DMS 273 treated with DMSO at 0.1 percent for 48 hours (cell line): Measurements from ENCODE around the gene MAPK10.
"Not testable (repeated sequence)": the region's sequence is repeated elsewhere in the genome, so short reads cannot be mapped to it uniquely, and the experiment has no call there.

ENCODE experiments used
- DNase-seq: peaks from one replicate; lab custom pipeline; 2025; lab: John Stamatoyannopoulos, UW

The MAPK10 gene

DNA sequence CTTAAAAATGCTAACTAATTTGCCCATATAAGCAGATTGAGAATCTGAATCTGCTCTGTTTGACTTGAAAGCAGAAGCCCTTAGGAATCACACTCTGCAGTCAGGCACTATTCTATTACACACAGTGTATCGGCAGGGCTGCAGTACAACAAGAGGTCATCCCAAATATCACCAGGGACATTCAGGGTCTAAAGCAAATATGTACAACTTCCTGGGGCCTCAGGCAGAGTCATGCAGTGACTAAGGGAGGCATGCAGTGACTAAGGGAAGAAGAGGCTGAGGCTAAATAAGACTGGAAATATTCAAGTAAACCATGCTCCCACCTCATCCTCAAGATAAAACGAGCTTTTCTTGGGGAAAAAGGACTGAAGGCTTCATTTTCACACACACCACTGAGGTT is 20.9 kb downstream of the MAPK10 start:
- no peak for DNase-seq

DNA sequence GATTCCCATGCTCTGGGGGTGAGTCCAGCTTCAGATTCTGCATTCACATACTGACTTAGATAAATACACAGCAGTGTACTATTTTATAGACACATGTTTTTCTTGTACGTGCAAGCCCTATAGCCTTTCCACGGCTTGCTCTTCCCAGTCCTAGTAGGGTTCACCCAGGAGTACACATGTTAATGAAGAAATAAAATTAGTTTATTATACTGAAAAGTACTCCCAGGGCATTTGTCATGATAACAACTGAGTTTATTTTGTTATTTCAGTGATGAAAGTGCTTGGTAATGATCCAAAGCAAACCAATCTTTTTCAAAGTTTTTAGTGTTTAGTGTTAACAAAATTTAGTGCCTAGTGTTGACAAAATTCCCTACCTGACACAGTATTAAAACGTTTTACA is 21.3 kb downstream of the MAPK10 start:
- no peak for DNase-seq

DNA sequence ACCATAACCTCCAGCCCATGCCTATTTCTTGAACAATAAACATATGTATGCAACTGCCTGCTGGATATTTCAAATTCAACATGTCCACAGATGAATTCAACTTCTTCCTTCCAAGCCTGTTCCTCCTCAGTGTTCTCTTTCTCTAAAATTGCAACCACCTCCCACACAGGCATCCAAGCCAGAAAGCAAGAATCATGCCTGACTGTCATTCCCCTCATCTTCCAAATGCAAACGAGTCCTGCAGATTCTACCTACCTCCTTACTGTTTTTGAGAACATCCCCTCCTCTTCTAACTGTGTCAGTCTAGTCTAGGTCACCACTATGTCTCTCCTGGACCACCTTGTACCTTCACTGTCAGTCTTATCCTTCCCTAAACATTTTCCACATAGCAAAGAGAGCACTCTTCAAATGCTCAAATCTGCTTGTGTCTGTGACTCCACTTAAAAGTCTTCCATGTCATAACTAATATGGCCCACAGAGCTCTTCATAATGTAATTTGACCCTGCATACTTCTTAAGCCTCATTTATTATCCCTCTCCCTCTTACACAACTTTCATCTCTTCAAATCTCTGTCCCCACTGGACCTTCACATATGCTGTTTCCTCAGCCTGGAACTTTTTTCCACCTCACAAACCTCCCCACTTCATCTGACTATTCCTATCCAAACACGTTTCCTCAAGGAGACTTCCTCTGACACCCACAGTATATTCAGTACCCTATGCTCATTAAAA is 25.7 kb downstream of the MAPK10 start:
- no peak for DNase-seq

DNA sequence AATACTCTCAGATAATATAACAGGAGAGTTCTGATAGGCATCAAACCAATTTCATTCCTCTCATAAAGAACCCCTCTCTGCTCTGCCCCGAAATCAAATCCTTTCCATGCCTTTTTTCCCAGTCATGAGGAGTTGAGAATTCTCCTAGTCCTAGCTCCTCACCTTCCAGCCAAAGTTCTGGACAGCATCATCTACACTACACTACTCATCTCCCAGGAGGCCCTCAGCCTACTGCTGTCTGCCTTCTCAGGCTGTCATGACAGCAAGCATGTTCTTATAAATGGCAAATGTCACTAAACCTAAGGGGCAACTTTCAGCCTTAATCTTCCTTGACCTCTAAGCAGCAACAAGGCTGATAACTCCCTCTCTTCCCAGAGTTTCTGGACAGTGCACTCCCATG is 26.6 kb downstream of the MAPK10 start:
- DNase-seq: no peak

DNA sequence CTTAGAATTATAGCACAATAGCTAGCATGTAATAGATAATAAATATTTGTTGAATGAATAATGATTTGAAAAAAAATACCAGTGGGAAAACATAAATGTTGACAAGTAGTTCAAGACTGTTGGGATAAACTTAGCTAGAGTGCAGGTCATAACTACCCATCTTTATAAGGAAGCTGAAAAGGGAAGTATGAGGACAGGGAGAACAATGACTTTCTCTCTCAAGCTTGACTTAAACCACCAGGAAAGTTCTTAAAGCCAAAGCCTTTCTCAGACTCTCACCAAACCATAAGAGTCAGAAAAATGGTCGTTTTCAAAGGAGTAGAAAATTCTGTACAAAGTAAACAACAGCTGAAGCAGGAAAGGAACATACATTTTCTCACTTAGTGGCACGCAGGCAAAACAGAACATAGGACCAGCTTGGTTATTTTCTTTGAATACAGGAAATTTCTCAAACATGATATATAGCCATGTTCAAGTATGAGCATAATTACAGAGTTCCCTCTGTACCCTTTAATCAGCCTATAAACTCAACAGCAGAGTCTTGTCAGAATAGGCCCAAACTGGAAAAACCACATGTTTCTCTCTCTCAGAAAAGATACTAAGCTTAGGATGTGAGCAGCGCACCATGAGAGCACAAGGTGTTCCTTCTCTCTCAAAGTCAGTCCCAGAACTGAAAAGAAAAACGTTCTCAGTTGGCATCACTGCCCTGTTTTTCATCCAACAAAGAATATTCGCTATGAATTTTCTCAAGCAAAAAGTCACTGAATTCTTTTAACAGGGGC is 28.7 kb downstream of the MAPK10 start:
- DNase-seq: no peak

DNA sequence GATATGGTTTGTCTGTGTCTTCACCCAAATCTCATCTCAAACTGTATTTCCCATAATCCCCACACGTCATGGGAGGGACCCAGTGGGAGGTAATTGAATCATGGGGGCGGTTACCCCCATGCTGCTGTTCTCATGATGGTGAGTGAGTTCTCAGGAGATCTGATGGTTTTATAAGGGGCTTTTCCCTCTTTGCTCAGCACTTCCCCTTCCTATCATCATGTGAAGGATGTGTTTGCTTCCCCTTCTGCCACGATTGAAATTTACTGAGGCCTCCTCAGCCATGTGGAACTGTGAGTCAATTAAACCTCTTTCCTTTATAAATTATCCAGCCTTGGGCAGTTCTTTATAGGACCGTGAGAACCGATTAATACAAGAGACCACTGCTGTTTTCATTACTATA is 29.4 kb downstream of the MAPK10 start:
- DNase-seq: not testable (repeated sequence)

DNA sequence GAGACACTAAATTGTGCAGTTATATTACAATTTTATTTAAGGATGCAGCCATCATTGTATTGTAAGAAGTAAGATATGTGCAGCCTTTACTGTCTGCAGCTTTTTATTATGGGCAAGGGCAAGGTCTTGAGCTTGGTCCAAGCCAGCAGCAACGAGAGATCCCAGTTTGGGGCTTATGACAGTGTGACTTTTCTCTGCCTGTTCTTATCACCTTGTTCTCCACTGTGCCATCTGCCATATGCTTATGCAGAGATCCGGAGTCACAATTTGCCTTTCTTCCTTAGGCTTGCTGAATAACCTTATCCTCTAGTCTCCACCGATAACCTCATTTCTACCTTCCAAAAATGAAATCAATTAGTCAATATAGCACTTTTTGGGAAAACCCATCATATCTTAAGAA is 30.4 kb downstream of the MAPK10 start:
- DNase-seq: no peak

DNA sequence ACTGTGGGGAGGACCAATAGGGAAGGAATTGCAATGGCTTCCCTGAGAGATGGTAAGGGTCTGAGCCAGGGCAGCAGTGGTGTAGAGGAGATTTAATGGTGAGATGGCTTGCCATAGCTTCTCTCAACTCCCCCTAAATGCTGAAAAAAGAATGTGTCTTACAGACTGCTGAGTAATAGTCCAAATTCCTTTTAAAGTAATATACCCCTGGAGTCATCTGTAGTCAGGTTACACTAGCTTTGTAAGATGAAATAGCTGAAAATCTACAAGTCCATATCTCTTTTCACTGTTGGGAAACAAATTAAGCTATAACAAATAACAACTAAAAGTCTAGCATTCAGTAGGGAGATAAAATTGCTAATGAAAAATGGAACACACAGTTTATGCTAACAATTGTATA is 33.5 kb downstream of the MAPK10 start:
- DNase-seq: no peak

DNA sequence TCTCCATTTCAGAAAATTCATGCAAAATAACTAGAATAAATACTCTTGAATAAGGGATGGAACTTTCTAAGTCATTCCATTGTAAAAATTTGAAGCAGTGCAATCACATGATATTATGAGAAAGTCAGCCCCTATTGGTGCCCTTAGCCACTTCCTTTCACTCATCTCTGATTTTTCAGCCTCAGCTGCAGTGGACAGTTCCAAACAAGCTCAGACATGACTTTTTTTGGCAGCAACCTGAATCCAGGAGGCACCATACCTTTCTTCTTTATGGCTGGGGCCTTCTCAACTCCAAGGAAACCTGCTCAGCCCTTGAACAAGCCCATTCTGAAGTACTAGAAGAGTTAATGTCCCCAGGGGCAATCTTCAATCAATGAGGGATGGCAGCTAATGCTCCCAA is 40.5 kb downstream of the MAPK10 start:
- DNase-seq: no peak

DNA sequence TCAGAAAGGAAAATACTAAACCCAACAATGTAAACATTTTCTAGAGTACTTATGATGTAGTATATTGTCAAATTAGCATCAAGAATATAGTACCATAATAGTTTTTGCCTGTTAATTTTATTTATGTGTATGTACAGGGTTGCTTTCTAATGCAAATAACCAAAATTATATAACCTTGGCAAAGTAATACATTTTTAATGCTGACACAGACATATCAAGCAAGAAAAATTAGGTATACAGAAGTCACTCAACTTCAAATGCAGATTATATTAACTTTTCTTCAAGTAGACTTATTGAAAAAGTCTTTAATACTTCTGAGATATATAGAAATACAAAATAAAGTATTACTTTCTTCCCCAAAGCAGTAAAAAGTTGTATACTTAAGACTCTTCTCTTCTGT is 44.3 kb downstream of the MAPK10 start:
- no peak for DNase-seq

DNA sequence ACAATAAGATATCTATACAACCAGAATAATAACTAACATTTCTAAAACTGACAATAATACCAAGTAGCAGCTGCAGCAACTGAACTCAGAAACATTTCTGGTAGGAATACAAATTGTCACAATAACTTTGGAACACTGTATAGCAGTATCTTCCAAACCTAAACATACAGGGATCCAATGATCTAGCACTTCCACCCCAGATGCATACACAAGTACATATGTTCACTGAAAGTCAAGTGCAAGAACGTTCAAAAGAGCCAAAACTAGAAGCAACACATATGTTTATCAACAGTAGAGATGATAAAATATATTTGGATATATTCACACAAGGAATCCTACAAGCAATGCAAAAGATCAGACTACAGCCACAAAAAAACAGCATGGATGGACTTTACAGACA is 46.2 kb downstream of the MAPK10 start:
- no peak for DNase-seq

DNA sequence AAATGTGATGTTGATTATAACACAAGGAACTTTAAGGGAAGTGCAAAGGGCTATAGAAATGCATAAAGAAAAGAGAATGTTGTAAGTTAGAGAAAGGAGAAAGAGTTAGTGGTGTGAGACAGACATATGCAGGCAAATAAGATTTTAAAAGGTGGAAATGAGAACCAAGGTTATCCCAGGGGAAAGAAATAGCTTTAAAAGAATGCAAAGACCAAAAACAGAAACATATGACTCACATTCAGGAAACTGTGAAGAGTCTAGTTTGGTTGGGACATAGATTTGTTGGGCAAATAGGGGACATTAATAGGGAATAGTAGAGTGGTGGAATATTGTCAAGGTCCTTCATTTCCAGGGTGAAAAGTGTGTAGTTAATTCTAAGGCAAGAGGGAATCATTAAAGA is 52.4 kb downstream of the MAPK10 start:
- DNase-seq: no peak

DNA sequence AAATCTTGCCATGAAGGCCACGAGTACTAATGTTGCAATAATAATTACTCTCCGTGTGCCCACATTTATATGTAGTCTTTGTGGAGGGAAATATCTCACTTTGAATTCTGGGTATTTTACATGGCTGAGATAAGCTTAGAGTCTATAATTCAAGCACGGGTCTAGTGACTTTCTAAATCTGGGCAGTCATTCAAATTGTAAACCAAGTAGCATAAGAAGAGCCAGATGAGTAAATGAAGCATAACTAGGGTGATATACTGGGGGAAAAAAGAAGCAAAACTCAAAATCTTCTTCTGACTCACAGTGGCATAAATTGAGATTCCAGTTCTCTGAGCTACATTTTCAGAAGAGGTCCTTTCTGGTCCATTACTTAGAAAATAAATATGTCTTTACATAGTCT is 53.0 kb downstream of the MAPK10 start:
- no peak for DNase-seq

DNA sequence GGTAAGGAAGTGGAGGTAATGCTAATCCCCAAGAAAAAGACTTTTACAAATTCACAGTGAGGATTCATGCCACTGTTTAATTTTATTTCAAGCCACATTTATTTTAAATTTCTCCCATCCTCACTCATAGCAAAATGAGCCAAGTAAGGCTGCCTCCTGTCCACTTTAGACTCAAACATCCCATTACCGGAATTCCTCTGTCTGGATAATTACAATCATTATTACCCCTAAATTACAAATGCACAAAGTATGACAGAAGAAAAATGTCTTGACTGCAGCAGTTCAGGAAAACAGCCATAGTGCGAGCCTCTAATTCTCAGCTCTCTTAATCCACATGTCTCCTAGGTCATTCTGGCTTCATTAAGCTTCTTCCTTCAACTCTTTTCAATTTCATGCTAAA is 57.0 kb downstream of the MAPK10 start:
- DNase-seq: no peak

DNA sequence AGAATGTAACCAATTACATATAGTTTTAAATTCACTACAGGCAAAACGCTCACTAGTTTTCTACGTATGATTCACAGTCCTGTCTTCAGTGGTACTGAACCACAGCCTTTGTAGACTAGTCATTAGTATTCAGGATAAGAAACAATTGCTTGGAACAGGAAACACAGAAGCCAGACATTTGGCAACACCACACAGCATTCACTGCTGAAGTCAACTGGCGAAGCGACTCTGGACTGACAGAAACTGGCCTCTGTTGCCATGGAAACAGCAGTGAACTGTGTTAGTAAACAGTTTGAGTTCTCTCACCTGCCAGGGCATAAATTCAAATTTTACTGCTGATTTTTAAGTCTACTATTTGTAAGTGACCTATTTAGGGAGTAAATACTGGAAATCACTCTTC is 57.6 kb downstream of the MAPK10 start:
- no peak for DNase-seq

DNA sequence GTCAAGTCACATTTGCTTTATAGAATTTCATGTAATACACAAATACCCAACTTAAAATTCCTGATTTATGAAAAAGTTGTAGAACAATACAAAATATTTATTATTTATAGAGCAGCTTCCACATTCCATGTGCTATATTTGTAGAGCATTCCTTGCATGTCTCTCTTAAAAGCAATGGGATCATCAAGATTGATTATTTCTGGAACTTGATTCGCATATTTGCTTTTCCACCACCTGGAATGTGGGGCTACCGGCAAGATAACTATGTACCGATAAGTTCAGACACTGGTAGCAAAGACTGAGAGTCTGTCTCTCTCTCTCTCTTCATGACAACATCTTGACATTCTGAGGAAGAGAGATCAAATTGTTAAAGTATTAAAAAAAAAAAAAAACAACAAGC is 59.3 kb downstream of the MAPK10 start:
- no peak for DNase-seq

DNA sequence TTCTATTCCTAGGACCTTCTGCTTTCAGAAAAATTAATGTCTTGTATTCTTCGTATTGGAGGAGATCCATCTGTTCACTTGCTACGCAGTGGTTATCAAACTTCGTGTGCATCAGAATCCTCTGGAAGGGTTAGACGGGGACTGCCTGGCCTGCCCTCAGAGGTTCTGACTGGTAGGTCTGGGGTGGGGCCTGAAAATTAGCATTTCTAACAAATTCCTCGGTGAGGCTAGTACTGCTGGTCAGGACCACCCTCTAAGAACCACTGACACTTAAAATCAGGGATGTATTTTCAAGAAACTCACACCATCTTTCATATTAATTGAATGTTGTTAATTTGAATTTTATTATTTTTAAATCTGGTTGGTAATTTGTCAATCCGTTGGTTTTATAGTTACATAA is 63.0 kb downstream of the MAPK10 start:
- no peak for DNase-seq

DNA sequence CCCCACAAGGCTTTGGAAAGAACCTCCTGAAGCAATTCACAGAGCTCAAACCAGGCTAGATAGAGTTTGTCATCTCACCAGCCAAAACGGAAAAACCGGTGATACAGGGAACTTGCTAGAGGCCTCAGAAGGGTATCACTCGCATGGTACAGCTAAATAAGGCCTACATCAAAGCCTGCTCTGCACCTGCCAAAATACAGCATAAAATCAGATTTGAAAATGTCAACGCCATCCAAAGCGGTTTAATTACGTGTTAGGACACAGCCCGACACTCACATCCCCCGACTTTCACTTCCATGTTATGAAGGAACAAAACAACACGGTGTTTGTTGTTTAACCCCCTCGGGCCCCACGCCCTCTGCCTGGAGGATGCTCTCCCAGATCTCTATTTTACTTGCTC is 65.0 kb downstream of the MAPK10 start:
- DNase-seq: no peak

DNA sequence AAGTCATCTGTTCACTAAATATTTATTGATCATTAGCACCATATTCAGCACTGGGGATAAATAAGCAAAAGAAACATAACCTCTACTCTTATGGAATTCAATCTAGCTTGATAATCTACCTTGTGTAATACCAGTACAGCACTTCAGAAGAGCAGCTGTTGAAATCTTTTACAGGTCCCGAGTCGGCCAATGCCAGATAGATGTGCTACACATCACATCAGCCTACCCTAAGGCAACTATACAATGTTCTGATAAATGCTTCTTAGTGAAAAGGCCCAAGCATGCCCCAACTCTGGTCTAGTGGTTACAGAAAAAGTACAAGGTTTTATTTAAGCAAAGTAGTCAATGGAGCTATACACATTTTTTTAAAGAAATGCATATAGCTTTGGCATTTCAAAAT is 68.7 kb downstream of the MAPK10 start:
- DNase-seq: no peak

DNA sequence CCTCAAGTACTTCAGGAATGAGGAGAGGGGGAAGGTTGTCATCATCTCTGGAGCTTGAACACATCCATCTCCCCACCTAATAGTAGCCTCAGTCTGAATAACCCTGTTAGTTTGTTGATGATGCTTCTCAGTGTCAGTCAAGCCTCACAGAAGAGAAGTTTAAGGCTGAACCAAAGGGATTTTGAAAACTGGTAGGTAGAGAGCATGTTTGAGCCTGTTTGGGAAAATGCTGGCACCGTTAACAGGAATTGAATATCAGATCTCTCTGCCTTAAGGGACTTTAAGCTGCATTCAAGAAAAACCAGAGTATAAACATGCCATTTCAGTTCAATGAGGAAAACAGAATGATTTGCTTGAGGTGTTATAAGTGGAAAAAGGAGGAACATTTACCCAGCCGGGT is 73.1 kb downstream of the MAPK10 start:
- no peak for DNase-seq

DNA sequence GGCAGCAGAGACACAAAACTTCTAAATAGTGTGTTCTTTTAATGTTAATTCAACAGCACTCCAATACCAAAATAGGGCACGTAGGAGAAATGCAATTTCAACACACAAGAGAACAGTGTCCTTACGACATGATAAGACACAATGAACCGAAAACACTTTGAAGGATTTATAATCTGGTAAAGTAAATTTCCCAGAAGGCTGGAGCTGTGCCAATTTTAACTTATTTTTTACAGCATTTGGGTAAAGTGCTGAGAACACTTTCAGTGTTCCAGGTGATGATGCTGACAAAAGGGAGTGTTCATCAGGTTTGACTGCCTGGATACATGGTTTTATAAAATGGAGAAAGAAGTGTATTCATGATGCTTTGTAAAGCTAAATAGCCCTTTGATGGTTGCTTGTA is 76.5 kb downstream of the MAPK10 start:
- DNase-seq: no peak

DNA sequence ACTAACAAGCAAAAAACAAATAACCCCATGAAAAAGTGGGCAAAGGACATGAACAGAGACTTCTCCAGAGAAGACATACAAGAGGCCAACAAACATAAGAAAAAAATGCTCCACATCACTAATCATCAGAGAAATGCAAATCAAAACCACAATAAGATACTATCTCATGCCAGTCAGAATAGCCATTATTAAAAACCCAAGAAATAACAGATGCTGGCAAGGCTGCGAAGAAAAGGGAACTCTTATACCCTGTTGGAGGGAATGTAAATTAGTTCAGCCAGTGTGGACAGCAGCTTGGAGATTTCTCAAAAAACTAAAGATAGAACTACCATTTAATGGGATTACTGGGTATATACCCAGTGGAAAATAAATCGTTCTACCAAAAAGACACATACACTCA is 79.6 kb downstream of the MAPK10 start:
- no peak for DNase-seq

DNA sequence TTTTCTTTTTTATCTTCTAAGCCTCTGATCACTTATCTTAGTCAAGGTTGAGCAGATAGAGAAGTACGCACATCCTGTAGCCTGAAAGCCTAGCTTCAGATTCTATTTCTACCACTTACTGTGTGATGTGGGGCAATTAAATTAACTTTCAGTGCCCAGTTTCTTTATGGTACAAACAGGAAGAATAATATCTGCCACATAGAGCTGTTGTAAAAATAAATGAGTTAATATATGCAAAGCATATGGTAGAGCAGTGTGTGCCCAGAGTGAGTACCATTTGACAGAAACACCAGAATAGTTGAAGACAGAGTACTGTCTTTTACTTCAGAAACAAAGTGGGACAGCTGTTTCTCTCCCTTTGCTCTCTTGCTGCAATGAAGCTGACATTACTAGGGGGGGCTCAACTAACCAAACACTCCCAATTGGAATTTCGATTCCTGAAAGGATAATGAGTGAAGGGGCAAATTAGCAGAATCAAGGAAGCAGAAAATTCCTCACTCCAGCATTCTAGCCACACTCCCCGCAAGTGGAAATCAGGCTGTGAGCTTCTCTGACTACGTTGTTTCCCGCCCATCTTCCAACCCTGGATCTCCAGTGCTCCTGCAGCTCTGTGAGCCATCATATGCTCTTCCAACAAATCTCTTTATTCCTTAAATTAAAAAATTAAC is 80.4 kb downstream of the MAPK10 start:
- no peak for DNase-seq
